HUES6 (cell line): Measurements from ENCODE around the gene HCST.
"Not testable (repeated sequence)": the region's sequence is repeated elsewhere in the genome, so short reads cannot be mapped to it uniquely, and the experiment has no call there.

Experiments
- H3K27ac ChIP-seq: 2 replicates; pipeline ENCODE4 v1.7.0; 2013; ENCODE audit warnings: low read depth, mild to moderate bottlenecking, low read length, inconsistent platforms
- H3K27me3 ChIP-seq: 2 replicates; pipeline ENCODE4 v1.6.1; 2013; ENCODE audit warnings: low read length; ENCODE audit not compliant: control insufficient read depth, insufficient read depth
- H3K36me3 ChIP-seq: 2 replicates; pipeline ENCODE4 v1.6.1; 2013; ENCODE audit warnings: low read length; ENCODE audit not compliant: control insufficient read depth, insufficient read depth
- H3K4me1 ChIP-seq: 2 replicates; pipeline ENCODE4 v1.6.1; 2013; ENCODE audit warnings: low read length; ENCODE audit not compliant: control insufficient read depth, insufficient read depth
- H3K4me3 ChIP-seq: 2 replicates; pipeline ENCODE4 v1.5.1; 2013; ENCODE audit warnings: low read depth, low read length
- H3K9ac ChIP-seq: one replicate; pipeline ENCODE4 v1.6.1; 2013; ENCODE audit warnings: mild to moderate bottlenecking, low read length
- H3K9me3 ChIP-seq: 2 replicates; pipeline ENCODE4 v1.6.1; 2013; ENCODE audit warnings: low read depth, low read length; ENCODE audit not compliant: control insufficient read depth, insufficient read depth

Gene HCST

DNA sequence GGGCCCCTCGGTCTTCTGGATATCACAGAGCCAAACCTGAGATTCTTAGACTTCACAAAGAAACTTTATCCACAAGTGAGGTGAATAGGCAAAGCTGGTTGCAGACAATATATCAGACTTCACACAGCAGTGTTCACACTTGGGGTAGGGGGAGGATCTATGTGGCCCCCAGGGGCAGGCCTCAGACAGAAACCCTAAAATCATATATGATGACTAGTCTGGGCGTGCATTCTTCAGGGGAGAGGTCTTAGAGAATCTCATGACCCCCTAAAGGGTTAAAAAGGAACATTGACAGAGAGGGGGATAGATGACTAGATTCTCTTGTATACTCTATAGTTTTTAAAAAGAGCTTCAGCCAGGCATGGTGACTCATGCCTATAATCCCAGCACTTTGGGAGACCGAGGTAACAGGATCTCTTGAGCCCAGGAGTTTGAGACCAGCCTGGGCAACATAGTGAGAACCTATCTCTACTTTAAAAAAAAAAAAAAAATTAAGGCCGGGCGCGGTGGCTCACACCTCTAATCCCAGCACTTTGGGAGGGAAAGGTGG is 2.9 kb downstream of the HCST start:
- no peak overlapping the region for H3K4me3 ChIP-seq
- H3K9ac ChIP-seq, result no peak overlapping the region
- H3K9me3 ChIP-seq, result no peaks in the 10 kb centered on the region
- H3K27ac ChIP-seq, result no peak overlapping the region
- peaks cover 37% of the 10 kb centered on the region for H3K4me1 ChIP-seq
- peaks cover 6% of the 10 kb centered on the region for H3K27me3 ChIP-seq
- H3K36me3 ChIP-seq, result no peaks in the 10 kb centered on the region

DNA sequence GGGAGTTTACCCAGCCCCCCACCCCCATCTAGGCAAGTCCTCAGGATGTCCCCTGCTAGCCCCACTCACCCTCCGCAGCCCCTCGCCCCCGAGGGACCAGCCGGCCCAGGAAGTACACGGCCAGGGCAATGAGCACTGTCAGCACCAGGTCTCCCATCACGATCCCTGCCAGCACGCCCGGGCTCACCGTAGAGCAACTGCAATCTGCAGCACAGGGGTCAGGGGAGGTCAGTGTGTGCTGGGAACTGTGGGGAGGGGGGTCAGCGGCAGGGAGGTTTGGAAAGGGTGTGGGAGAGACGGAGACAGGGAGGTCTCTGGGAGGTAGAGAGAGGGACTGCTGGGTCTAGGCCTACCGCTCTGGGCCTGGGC is 5.0 kb downstream of the HCST start:
- no peaks in the 10 kb centered on the region for H3K36me3 ChIP-seq
- no peaks in the 10 kb centered on the region for H3K9me3 ChIP-seq
- no peak overlapping the region for H3K9ac ChIP-seq
- no peak overlapping the region for H3K4me3 ChIP-seq
- peaks cover 25% of the 10 kb centered on the region for H3K4me1 ChIP-seq
- peaks cover 5% of the 10 kb centered on the region for H3K27me3 ChIP-seq
- H3K27ac ChIP-seq, result no peak overlapping the region

DNA sequence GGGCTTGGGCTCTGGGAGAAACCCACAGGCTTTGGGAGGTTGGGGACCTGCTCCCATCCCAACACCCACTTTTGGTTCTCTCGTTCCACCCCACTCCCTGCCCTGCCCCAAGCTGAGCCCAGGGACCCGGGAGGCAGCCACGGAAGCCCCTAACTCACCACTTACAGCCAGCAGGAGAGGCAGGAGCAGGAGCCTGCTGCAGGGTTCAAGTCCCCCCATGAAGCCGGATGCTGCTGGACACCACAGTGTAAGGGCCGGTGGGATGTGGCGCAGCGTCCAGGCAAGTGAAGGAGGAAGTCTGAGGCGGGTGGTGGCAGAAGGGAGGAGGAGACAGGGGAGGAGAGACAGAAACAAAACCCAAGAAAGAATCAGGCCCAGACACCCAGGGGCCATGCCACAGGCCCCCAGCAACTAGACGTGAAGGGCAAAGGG is 5.7 kb downstream of the HCST start, which contains the start of gene TYROBP:
TSS of gene TYROBP (minus strand) at position 286 of the 432 bp plus-strand sequence. CDS start at position 219, 67 bp downstream.
- Histone ChIP-seq H3K4me1 (peaks cover 19% of the 10 kb centered on the region), H3K9me3 (no peaks in the 10 kb centered on the region), H3K36me3 (no peaks in the 10 kb centered on the region), H3K9ac (no peak within 1 kb of the TSS), H3K4me3 (no peak within 1 kb of the TSS), H3K27me3 (no peaks in the 10 kb centered on the region; the same call in 1 of the 2 replicates), H3K27ac (no peak within 1 kb of the TSS)

DNA sequence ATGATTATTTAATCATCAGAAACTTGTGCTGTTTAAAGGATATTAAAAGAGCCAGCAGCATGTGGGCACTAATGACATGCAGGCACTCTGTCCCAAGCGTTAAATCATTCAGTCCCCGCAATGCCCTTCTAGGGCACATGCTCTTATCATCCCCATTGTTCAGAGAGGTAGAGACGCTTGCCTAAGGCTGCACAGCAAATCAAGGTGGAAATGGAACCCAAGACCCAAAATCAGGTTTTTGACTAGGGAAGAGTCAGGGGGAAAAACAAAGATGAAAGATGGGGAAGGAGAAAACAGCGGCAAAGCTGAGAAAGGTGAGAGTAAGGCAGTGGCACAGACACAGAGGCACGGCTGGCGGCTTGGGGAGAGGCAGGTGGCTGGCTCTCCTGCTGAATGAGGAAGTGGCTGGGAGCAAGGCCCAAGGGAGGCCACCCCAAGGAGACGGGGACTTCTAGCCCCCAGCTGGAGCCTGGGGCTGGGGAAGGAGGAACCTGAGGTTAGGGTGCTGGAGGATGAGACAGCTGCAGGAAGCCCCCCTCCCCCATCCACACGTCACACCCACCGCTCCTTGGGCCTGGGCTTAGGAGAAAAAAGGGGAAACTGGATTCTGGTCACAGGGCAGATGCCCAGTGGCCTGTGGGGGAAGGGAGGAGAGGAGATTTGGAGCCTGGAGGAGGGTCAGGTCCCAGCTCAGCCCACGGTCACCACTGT is 6.8 kb downstream of the HCST start:
- H3K4me3 ChIP-seq, result no peak overlapping the region
- H3K36me3 ChIP-seq, result no peaks in the 10 kb centered on the region
- peaks cover 15% of the 10 kb centered on the region for H3K4me1 ChIP-seq
- H3K9ac ChIP-seq, result no peak overlapping the region
- no peaks in the 10 kb centered on the region for H3K9me3 ChIP-seq
- no peaks in the 10 kb centered on the region for H3K27me3 ChIP-seq
- no peak overlapping the region for H3K27ac ChIP-seq

DNA sequence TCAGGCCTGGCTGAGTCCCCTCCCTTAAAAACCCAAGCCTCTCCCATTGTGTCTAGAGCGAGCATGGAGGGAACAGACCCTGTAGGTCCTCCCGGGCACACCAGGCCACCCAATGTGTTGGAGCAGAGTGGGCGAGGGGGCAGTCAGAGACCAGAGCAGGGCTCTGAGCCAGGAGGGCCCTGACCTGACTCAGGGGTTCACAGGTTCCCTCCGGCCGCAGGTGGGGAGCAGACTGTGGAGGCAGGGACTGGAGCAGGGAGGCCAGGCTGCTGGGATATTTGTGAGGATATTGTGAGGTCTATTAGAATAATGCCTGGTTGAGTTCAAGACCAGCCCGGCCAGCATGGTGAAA is 7.3 kb downstream of the HCST start:
- H3K4me1 ChIP-seq, result peaks cover 15% of the 10 kb centered on the region

DNA sequence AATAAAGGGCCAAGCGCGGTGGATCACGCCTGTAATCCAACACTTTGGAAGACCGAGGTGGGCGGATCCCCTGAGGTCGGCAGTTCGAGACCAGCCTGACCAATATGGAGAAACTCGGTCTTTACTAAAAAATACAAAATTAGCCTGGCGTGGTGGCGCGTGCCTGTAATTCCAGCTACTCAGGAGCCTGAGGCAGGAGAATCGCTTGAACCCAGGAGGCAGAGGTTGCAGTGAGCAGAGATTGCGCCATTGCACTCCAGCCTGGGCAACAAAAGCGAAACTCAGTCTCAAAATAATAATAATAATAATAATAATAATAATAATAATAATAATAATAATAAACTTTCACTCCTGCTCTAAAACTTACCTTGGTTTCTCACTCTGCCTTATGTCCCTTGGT is 8.0 kb downstream of the HCST start:
- H3K27ac ChIP-seq, H3K27me3 ChIP-seq, H3K9me3 ChIP-seq, H3K9ac ChIP-seq, H3K4me3 ChIP-seq, H3K36me3 ChIP-seq: not testable (repeated sequence)
- H3K4me1 ChIP-seq, result peaks cover 15% of the 10 kb centered on the region

More for the DNA sequence above, 7.3 kb downstream of the HCST start:
- Histone ChIP-seq H3K36me3 (no peaks in the 10 kb centered on the region), H3K27ac (no peak overlapping the region), H3K9me3 (no peaks in the 10 kb centered on the region), H3K4me3 (no peak overlapping the region), H3K27me3 (no peaks in the 10 kb centered on the region), H3K9ac (no peak overlapping the region)

DNA sequence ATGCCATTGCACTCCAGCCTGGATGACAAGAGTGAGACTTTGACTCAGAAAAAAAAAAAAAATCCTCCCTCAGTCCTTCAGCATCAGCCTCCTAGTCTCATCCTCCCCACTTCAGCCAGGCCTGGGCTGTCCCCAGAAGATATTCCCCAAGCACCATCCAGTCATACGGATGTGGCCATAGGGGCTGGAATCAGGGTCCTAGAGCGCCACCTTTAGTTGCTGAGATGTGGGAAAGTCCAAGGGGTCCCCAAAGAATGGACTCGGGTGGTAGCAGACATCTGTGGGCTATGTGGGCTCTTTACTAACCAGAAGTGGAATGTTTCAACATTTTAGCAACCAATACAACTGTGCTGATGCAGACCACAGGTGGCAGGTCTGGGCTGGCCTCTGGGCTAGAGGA is 8.8 kb downstream of the HCST start:
- Histone ChIP-seq H3K27me3 (no peaks in the 10 kb centered on the region), H3K9ac (no peak overlapping the region), H3K27ac (no peak overlapping the region), H3K36me3 (no peaks in the 10 kb centered on the region), H3K4me1 (peaks cover 15% of the 10 kb centered on the region), H3K9me3 (no peaks in the 10 kb centered on the region), H3K4me3 (no peak overlapping the region)

DNA sequence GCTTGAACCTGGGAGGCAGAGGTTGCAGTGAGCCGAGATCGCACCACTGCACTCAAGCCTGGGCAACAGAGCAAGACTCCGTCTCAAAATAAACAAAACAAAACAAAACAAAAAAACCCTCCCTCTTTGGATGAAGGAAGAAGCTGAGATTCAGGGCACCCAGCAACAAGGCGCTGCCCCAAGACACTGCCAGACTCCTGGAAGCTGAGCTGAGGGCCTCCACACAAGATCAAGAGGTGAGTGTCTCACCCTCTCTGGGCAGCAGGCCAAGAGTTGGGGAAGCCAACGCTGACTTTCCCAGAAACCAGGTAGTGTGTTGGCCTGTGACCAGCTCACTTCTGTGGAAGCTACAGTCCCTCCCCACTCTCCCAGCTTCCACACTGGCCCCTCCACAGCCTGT is 9.5 kb downstream of the HCST start:
- no peak overlapping the region for H3K4me3 ChIP-seq
- no peaks in the 10 kb centered on the region for H3K36me3 ChIP-seq
- H3K9ac ChIP-seq, result no peak overlapping the region
- H3K4me1 ChIP-seq, result peaks cover 15% of the 10 kb centered on the region
- H3K27ac ChIP-seq, result no peak overlapping the region
- no peaks in the 10 kb centered on the region for H3K27me3 ChIP-seq
- no peaks in the 10 kb centered on the region for H3K9me3 ChIP-seq

DNA sequence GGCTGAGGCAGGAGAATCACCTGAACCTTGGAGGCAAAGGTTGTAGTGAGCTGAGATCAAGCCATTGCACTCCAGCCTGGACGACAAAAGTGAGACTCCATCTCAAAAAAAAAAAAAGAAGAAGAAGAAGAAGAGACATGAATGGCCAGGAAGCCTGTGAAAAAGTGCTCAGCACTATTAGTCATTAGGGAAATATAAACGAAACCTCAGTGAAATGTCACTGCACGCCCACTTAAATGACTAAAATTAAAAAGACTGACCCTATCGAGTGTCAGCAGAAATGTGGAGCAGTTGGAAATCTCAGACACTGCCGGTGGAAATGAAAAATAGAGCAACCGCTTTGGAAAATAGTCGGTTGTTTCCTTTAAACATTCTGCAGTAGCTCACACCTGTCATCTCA is 11.3 kb downstream of the HCST start:
- Histone ChIP-seq H3K4me3 (no peak overlapping the region), H3K27me3 (no peaks in the 10 kb centered on the region), H3K4me1 (peaks cover 8% of the 10 kb centered on the region), H3K36me3 (no peaks in the 10 kb centered on the region), H3K9me3 (no peaks in the 10 kb centered on the region), H3K9ac (no peak overlapping the region), H3K27ac (no peak overlapping the region)

DNA sequence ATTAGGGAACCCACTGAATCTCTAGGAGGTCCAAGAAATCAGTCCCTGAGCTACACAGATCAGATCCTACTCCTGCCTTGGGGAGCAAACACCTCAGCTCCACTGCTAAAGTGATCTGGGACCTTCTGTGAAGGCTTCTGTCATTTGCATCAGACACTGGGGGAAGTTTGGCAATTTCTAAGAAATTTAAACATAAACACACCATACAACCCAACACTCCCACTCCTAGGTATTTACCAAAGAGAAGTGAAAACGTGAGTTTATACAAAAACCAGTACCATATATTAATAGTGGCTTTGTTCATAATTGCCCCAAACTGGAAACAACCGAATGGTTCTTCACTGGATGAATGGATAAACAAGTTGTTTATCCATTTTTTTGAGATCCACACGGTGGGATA is 13.1 kb downstream of the HCST start:
- no peak overlapping the region for H3K4me3 ChIP-seq
- no peaks in the 10 kb centered on the region for H3K36me3 ChIP-seq
- no peak overlapping the region for H3K27ac ChIP-seq
- no peaks in the 10 kb centered on the region for H3K27me3 ChIP-seq
- H3K9ac ChIP-seq, result no peak overlapping the region
- H3K9me3 ChIP-seq, result no peaks in the 10 kb centered on the region
- no peaks in the 10 kb centered on the region for H3K4me1 ChIP-seq

DNA sequence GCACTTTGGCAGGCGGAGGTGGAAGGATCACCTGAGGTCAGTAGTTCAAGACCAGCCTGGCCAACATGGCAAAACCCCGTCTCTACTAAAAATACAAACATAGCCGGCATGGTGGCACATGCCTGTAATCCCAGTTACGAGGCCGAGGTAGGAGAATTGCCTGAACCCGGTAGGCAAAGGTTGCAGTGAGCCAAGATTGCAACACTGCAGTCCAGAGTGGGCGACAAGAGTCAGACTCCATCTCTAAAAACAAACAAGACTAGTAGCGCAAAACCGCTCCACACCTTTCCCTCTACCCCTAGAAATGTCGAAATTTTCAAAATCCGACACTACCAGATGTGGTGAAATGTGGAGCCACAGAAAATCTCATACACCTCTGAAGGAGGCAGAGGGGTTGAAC is 17.0 kb downstream of the HCST start:
- Histone ChIP-seq H3K36me3 (no peaks in the 10 kb centered on the region), H3K27ac (no peak overlapping the region), H3K4me1 (no peaks in the 10 kb centered on the region; the same call in 1 of the 2 replicates), H3K4me3 (no peak overlapping the region), H3K27me3 (no peaks in the 10 kb centered on the region), H3K9me3 (no peaks in the 10 kb centered on the region), H3K9ac (no peak overlapping the region)
